ENCODE measurements around the gene CDC37. TPM values are rescaled to one million over a fixed set of nuclear protein-coding genes. Genes with fewer than 3 reads are reported as not detected.

CDC37 gene
- total and polyA plus RNA-seq, 2 experiments from 2014 or later: 183 to 280 TPM

GRCh38 chr19:10362259-10362658 is 41.1 kb downstream of the CDC37 start:
- Mint-ChIP-seq H3K9me3 (no peaks in the 10 kb centered on the region; the same call in 2 of the 3 replicates), H3K27me3 (ENCODE audit: insufficient read depth, low read depth, poor library complexity) (peaks cover 2% of the 10 kb centered on the region), H3K4me1 (no peaks in the 10 kb centered on the region), H3K27ac (no peak overlapping the region), H3K36me3 (ENCODE audit: low read depth) (peaks cover 21% of the 10 kb centered on the region), H3K4me3 (no peak overlapping the region)
- no peak for DNase-seq (ENCODE audit: low spot score)
- no peaks in the 10 kb centered on the region for H3K79me2 ChIP-seq (replicated peaks; ENCODE audit: insufficient read depth)
- no peaks in the 10 kb centered on the region for H3K9me2 ChIP-seq (ENCODE audit: insufficient read depth)
- ATAC-seq: no peak
- H3K27me3 ChIP-seq (ENCODE audit: insufficient read depth): no peaks in the 10 kb centered on the region
- no peaks in the 10 kb centered on the region for H3K4me1 ChIP-seq (ENCODE audit: insufficient read depth)
- no peak overlapping the region for H3K4me3 ChIP-seq
- H3K27ac ChIP-seq (ENCODE audit: low read depth): no peak overlapping the region
- H3K36me3 ChIP-seq (ENCODE audit: insufficient read depth): no peaks in the 10 kb centered on the region; the same call in 1 of the 2 replicates
- no peak for TF ChIP-seq JUNB (IDR thresholded peaks at IDR 0.05; ENCODE audit: unreplicated experiment)
- 0 out of 2 replicates have a peak, but pooled peaks cover 3% of the 10 kb centered on the region for H4K20me1 ChIP-seq (replicated peaks; ENCODE audit: insufficient read depth)
- H3F3A ChIP-seq (replicated peaks; ENCODE audit: low read depth): no peaks in the 10 kb centered on the region
- H2AFZ ChIP-seq: no peak overlapping the region
- H3K4me2 ChIP-seq: no peak overlapping the region

GRCh38 chr19:10361569-10362011 is 41.8 kb downstream of the CDC37 start:
- no peaks in the 10 kb centered on the region for H3K9me2 ChIP-seq (ENCODE audit: insufficient read depth)
- no peaks in the 10 kb centered on the region for H3K79me2 ChIP-seq (replicated peaks; ENCODE audit: insufficient read depth)
- no peaks in the 10 kb centered on the region for H3K27me3 ChIP-seq (ENCODE audit: insufficient read depth)
- Mint-ChIP-seq H3K27me3 (ENCODE audit: insufficient read depth, low read depth, poor library complexity) (peaks cover 2% of the 10 kb centered on the region), H3K36me3 (ENCODE audit: low read depth) (peaks cover 15% of the 10 kb centered on the region; the same call in 2 of the 3 replicates), H3K27ac (no peak overlapping the region), H3K4me1 (no peaks in the 10 kb centered on the region), H3K4me3 (no peak overlapping the region), H3K9me3 (no peaks in the 10 kb centered on the region; the same call in 2 of the 3 replicates)
- H3K27ac ChIP-seq (ENCODE audit: low read depth): no peak overlapping the region
- ATAC-seq (peak; percentile 45; the same call in 2 of the 3 replicates), DNase-seq (ENCODE audit: low spot score) (no peak)
- no peaks in the 10 kb centered on the region for H3K4me1 ChIP-seq (ENCODE audit: insufficient read depth)
- 0 out of 2 replicates have a peak, but pooled peaks cover 3% of the 10 kb centered on the region for H4K20me1 ChIP-seq (replicated peaks; ENCODE audit: insufficient read depth)
- no peaks in the 10 kb centered on the region; the same call in 1 of the 2 replicates for H3K36me3 ChIP-seq (ENCODE audit: insufficient read depth)
- no peaks in the 10 kb centered on the region for H3F3A ChIP-seq (replicated peaks; ENCODE audit: low read depth)
- no peak overlapping the region for H2AFZ ChIP-seq
- H3K4me2 ChIP-seq: no peak overlapping the region
- H3K4me3 ChIP-seq: no peak overlapping the region
- TF ChIP-seq JUNB (IDR thresholded peaks at IDR 0.05; ENCODE audit: unreplicated experiment): no peak
- TF ChIP-seq EZH2phosphoT487 (IDR thresholded peaks at IDR 0.05; ENCODE audit: unreplicated experiment): no peak
- no peak for TF ChIP-seq ETS1 (IDR thresholded peaks at IDR 0.05)
- no peak for TF ChIP-seq CREB1 (CRISPR knock-in tag; IDR thresholded peaks at IDR 0.05; ENCODE audit: low read depth)
- TF ChIP-seq ZNF462 (CRISPR knock-in tag; IDR thresholded peaks at IDR 0.05): no peak
- TF ChIP-seq REST (IDR thresholded peaks at IDR 0.05; ENCODE audit: unreplicated experiment): no peak
- no peak for TF ChIP-seq CTCF (conservative IDR thresholded peaks at IDR 0.05; ENCODE audit: low read depth in 2 of 2)
- no peak for TF ChIP-seq POLR2AphosphoS5 (IDR thresholded peaks at IDR 0.05; ENCODE audit: low read depth)
- TF ChIP-seq EZH2 (IDR thresholded peaks at IDR 0.05; ENCODE audit: low read depth, unreplicated experiment): no peak
